GM19043 (cell line): ENCODE data around the gene KRTAP5-9.
"Not testable (repeated sequence)": the region's sequence is repeated elsewhere in the genome, so short reads cannot be mapped to it uniquely, and the experiment has no call there.

Experiments
- ATAC-seq: cut with Tn5 transposase; IDR thresholded peaks from one replicate; pipeline ENCODE4 v1.9.1; 2021; ENCODE audit warnings: low read depth; ENCODE audit not compliant: unreplicated experiment

The KRTAP5-9 gene

DNA sequence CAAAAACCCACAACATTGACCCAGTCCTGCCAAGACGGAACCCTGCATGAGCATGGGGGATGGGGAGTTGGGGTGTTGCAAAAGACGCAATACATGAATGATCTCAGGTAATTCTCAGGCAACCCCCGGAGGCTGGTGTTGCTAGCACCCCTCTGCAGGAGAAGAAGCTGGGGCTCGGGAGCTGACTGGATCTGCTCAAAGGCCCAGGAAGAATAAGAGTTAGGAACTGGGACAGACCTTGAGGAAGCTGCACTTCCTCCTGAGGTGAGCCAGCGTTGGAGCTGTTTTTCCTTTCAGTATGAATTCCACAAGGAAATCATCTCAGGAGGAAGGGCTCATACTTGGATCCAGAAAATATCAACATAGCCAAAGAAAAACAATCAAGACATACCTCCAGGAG, at the start of gene KRTAP5-9:
Gene KRTAP5-9, plus strand, starts transcription at position 301 of the 400 bp plus-strand sequence. CDS start 238 bp downstream, outside the sequence.
- no peak for ATAC-seq

DNA sequence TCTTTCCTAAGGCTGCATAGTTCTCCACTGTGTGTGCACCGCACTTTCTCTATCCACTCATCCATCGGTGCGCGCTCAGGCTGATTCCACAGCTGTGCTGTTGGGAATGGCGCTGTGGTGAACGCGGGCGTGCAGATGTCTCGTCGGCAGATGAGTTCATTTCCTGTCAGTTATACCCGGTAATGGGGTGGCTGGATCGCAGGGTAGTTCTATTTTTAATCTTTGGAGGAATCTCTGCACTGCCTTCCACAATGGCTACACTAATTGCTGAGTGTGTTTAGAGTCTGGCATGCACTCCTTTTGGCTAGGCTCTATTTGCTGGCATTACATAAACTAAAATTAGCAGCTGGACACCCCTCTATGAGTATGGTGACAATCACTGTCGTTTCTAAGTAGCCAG, 49.1 kb upstream of the KRTAP5-9 start:
- ATAC-seq, result no peak

GRCh38 chr11:71499546-71499945, 48.7 kb upstream of the KRTAP5-9 start:
- no peak for ATAC-seq

- ATAC-seq, result no peak
These were observed 47.6 kb upstream of the KRTAP5-9 start for GRCh38 chr11:71500601-71501021.

GRCh38 chr11:71501071-71501985, 46.9 kb upstream of the KRTAP5-9 start:
- no peak for ATAC-seq

GRCh38 chr11:71502026-71502425, 46.2 kb upstream of the KRTAP5-9 start:
- ATAC-seq, result no peak

- ATAC-seq, result no peak
These were observed 45.3 kb upstream of the KRTAP5-9 start for GRCh38 chr11:71502871-71503435.

- ATAC-seq, result no peak
These were observed 43.7 kb upstream of the KRTAP5-9 start for GRCh38 chr11:71504531-71504930.

DNA sequence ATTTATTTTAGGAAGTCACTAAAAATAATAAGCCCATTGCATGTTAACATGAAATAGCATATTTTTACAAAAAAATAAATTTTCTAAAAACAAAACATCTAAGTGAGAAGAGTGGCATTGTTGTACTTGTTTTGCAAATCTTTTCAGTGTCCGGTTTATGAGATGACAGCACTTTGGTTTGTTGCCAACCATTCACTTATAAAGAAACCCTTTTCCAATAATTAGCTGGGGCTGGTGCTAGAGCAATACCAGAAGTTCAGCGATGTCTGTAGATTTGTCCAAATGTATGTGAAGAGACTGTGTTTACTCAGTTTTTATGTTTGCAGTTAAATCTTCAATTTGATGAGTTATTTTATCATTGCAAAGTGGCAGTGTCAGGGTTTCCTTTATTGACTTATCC, 43.2 kb upstream of the KRTAP5-9 start:
- ATAC-seq, result no peak

- ATAC-seq, result no peak
These were observed 42.4 kb upstream of the KRTAP5-9 start for GRCh38 chr11:71505781-71506180.

DNA sequence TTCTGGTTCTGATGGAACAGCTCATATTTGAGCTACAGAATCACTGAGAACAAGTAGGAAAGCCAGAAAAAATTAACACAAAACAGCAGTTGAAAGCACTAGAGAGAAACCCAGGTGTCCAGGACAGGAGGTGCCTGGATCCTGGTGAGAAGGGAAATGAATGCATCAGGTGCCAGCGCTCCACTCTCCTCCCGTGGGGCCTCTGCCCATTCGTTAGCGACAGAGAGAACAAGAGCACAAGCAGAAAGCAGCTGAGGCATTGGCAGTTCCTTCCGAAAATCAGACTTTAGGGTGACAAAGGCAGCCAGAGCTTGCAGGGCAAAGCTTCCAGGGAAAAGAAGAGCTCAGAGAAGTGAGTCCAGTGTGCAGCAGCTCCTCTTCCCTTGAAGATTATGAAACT, 41.1 kb upstream of the KRTAP5-9 start:
- ATAC-seq, result no peak

DNA sequence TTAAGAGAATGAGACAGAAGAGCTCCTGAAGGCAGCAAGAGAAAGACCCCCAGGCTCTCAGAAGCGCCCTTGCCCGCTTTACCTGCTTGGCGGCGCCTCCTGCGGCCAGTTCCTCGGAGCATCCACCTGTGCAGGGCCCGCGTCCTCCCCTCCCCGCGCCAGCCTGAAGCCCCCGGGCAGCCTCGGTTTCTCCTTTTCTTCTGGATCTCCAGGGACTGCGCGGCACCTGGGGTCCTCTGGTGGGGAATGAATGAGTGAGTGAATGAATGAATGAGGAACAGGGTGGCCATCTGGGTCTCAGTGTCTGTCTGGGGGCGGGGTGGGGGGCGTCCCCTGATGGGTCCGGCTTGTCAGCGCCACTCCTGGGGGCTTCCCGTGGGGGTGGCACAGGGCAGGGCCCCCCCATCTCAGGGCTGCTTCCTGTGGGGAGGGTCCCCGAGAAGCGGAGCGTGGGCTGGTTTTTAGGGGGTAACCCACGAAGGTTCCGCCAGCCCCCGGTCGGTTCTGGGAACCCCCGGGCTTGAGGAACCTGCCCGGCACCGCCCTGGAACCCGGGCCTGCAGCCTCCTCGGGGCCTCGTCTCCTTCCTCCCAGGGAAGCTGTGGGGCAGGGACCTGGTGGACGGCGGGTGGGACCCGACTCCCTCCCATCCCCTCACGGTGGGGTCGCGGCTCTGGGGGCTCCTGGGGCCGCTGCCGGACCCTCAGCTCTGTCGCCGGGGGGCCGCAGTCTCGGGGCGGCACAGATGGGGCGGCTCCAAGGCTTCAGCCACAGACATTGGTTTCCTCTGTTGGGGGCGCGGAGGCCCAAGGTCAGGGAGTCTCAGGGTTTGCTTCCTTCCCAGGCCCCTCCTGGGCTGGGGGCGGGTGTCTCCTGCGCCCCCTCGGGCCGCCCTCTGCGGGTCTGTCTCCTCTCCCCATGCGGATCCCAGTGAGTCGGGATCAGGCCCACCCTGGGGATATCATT, 29.4 kb upstream of the KRTAP5-9 start:
- no peak for ATAC-seq

DNA sequence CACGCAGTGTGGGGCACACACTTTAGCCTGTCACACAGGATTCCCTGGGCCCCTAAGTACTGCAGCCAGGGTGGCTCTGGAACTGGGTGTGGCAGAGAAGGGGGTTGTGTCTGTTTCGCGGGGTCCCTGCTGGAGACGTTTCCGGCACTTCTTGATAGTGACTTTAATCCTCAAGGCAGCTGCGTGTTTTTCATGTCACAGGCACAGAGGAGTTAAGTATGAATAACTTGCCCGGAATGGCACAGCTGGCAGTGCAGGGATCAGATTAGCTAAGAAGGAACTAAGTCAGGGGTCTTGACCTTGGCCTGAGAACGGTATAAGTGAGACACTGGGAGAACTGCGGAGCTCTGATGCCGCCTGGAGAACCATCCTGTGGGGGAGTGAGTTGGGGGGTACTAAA, 28.7 kb upstream of the KRTAP5-9 start:
- no peak for ATAC-seq

GRCh38 chr11:71525188-71525937, 22.9 kb upstream of the KRTAP5-9 start:
- ATAC-seq, result no peak

- no peak for ATAC-seq
These were observed 22.2 kb upstream of the KRTAP5-9 start for GRCh38 chr11:71525938-71526495.

GRCh38 chr11:71526796-71527575, 21.2 kb upstream of the KRTAP5-9 start, which contains the start of gene KRTAP5-7:
TSS of gene KRTAP5-7 (plus strand) at chr11:71527267. CDS start at chr11:71527301, 34 bp downstream.
- not testable (repeated sequence) for ATAC-seq

DNA sequence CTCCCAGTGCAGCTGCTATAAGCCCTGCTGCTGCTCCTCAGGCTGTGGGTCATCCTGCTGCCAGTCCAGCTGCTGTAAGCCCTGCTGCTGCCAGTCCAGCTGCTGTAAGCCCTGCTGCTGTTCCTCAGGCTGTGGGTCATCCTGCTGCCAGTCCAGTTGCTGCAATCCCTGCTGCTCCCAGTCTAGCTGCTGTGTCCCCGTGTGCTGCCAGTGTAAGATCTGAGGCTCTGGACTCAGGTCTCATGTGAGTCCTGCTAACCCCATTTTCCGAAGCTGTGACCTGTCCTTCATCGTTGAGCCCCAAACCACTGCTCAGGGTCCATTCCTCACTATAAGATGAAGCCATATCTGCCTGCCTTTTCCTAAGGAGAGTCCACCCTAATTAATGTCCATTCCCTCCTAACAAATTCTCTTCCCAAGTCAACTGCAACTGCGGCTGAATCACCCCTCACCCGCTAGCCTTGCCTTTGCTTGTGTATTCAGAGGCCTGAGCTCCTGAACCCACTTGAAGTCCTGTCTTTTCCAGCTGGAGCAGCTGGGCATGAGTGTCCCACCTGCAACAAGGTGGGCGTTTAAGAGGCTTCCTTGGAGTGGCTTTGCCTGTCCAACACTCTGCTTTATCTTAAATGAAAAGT, 20.5 kb upstream of the KRTAP5-9 start:
- no peak for ATAC-seq

- no peak for ATAC-seq
These were observed 17.6 kb upstream of the KRTAP5-9 start for GRCh38 chr11:71530602-71531001.
